Measurements from ENCODE around the gene ARHGAP10.

The ARHGAP10 gene

GRCh38 chr4:147840838-147841738 lies 109.2 kb downstream of the ARHGAP10 start:
- no peak overlapping the region for H3K4me3 ChIP-seq (ENCODE audit: low read depth, low read length)
- no peak for DNase-seq (ENCODE audit: low read depth)
- TF ChIP-seq, protein P1, sequence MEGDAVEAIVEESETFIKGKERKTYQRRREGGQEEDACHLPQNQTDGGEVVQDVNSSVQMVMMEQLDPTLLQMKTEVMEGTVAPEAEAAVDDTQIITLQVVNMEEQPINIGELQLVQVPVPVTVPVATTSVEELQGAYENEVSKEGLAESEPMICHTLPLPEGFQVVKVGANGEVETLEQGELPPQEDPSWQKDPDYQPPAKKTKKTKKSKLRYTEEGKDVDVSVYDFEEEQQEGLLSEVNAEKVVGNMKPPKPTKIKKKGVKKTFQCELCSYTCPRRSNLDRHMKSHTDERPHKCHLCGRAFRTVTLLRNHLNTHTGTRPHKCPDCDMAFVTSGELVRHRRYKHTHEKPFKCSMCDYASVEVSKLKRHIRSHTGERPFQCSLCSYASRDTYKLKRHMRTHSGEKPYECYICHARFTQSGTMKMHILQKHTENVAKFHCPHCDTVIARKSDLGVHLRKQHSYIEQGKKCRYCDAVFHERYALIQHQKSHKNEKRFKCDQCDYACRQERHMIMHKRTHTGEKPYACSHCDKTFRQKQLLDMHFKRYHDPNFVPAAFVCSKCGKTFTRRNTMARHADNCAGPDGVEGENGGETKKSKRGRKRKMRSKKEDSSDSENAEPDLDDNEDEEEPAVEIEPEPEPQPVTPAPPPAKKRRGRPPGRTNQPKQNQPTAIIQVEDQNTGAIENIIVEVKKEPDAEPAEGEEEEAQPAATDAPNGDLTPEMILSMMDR (conservative IDR thresholded peaks at IDR 0.05; ENCODE audit: low read depth, low read length), result no peak

GRCh38 chr4:147842573-147842972 lies 110.7 kb downstream of the ARHGAP10 start:
- peak; percentile 90 for DNase-seq (ENCODE audit: low read depth)
- TF ChIP-seq, protein P1 (conservative IDR thresholded peaks at IDR 0.05; ENCODE audit: low read depth, low read length), result no peak
- H3K4me3 ChIP-seq (ENCODE audit: low read depth, low read length), result no peak overlapping the region

DNA sequence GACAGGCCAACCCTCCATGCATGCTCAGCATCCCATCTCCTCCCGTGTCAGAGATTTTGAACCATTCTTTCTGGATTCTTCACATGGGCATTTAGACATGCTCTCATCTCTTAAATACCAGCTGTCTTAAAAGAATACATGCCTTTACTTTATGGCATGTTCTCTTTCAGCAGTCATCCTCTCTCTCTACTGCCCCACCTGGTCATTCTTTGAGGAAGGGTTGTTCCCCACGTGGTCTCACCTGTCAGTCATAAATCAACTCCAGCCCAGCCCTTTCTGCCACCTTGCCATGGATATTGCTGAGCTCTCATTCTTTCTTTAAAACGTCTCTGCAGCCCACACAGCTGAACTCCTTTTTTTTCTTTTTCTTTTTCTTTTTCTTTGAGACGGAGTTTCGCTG lies 111.3 kb downstream of the ARHGAP10 start:
- no peak overlapping the region for H3K4me3 ChIP-seq (ENCODE audit: low read depth, low read length)
- DNase-seq (ENCODE audit: low read depth), result no peak
- TF ChIP-seq, protein P1 (conservative IDR thresholded peaks at IDR 0.05; ENCODE audit: low read depth, low read length), result peak; percentile 37

GRCh38 chr4:147844781-147845180 lies 112.9 kb downstream of the ARHGAP10 start:
- DNase-seq (ENCODE audit: low read depth), result no peak
- H3K4me3 ChIP-seq (ENCODE audit: low read depth, low read length), result no peak overlapping the region
- TF ChIP-seq, protein P1 (conservative IDR thresholded peaks at IDR 0.05; ENCODE audit: low read depth, low read length), result no peak

- TF ChIP-seq, protein P1 (conservative IDR thresholded peaks at IDR 0.05; ENCODE audit: low read depth, low read length), result no peak
- no peak for DNase-seq (ENCODE audit: low read depth)
- no peak overlapping the region for H3K4me3 ChIP-seq (ENCODE audit: low read depth, low read length)
Observed at GRCh38 chr4:147846318-147847155, 114.6 kb downstream of the ARHGAP10 start.

- no peak overlapping the region for H3K4me3 ChIP-seq (ENCODE audit: low read depth, low read length)
- TF ChIP-seq, protein P1 (conservative IDR thresholded peaks at IDR 0.05; ENCODE audit: low read depth, low read length), result no peak
- DNase-seq (ENCODE audit: low read depth), result no peak
Observed at GRCh38 chr4:147847751-147848590, 116.1 kb downstream of the ARHGAP10 start.

All from choroid plexus epithelial cell (primary cell).